ENCODE results near the gene TTYH2. TPM values are rescaled to one million over a fixed set of nuclear protein-coding genes. Genes with fewer than 3 reads are reported as not detected.

TTYH2 gene
- total and polyA plus RNA-seq, 10 of the 15 experiments (the other 5 are each of a cell fraction or from before 2014, with no cell fraction given), result 0.26 to 25.2 (median 6.6) TPM

GRCh38 chr17:74271901-74272561, 58.7 kb downstream of the TTYH2 start (continued):
- TF ChIP-seq ZBTB11 (CRISPR knock-in tag; IDR thresholded peaks at IDR 0.05), result no peak
- TF ChIP-seq SREBF2 (IDR thresholded peaks at IDR 0.05; ENCODE audit: low read length), result no peak
- no peak for TF ChIP-seq LARP7 (IDR thresholded peaks at IDR 0.05)
- TF ChIP-seq NFIC (IDR thresholded peaks at IDR 0.05; ENCODE audit: low read depth, low read length), result no peak
- no peak for TF ChIP-seq RCOR1 (conservative IDR thresholded peaks at IDR 0.05; ENCODE audit: low read depth, low read length)

- no peaks in the 10 kb centered on the region for H3K79me2 ChIP-seq (ENCODE audit: control insufficient read depth, insufficient read depth, low read length)
- BruUV-seq (replicated peaks), result no TSS peak
- no peaks in the 10 kb centered on the region for H4K20me1 ChIP-seq (ENCODE audit: control insufficient read depth, insufficient read depth)
- H3K9ac ChIP-seq (ENCODE audit: control insufficient read depth, insufficient read depth, low read length), result no peak overlapping the region
- SMC1A ChIA-PET (ENCODE audit: uncharacterized antibody, unreplicated experiment), result interaction anchor here (0.7 kb wide), 1 partner anchor 17 kb away, joined by 3 read pairs; no protein-coding TSS in a partner anchor
- ATAC-seq (no peak), DNase-seq (ENCODE audit: low read depth, low spot score) (no peak), FAIRE-seq (no peak)
- no peaks in the 10 kb centered on the region; the same call in 2 of the 3 replicates for H3K9me3 ChIP-seq (replicated peaks; ENCODE audit: control insufficient read depth, insufficient read depth, low read length)
- 43% methylated on average over 10 of the region's 10 CpGs for WGBS (ENCODE audit: insufficient coverage, insufficient replicate concordance, low lambda C conversion rate, missing lambda C conversion rate)
- intact Hi-C loops (cut with micrococcal nuclease; ENCODE audit: unreplicated experiment) (no loop called here), in situ Hi-C loops (cut with MboI) (loop anchor here (10.0 kb wide), 1 partner anchor 58 kb away; the partner anchor contains the start of gene TTYH2)
- POLR2A ChIA-PET, result no interaction called here
- H3K27ac ChIP-seq (ENCODE audit: control insufficient read depth, insufficient read depth), result no peak overlapping the region
- H2AFZ ChIP-seq (ENCODE audit: control insufficient read depth, low read depth, low read length), result no peak overlapping the region
- H3K4me3 ChIP-seq, result no peak overlapping the region
- RAD21 ChIA-PET (ENCODE audit: unreplicated experiment), result no interaction called here
- no peak overlapping the region for H3K4me2 ChIP-seq (ENCODE audit: control insufficient read depth, insufficient read depth)
- H3K4me1 ChIP-seq (ENCODE audit: control insufficient read depth, insufficient read depth, low read length), result peaks cover 21% of the 10 kb centered on the region
- CTCF ChIA-PET, result interaction anchor here (0.9 kb wide), 1 partner anchor 90 kb away, joined by 3 read pairs; no protein-coding TSS in a partner anchor
- H3K27me3 ChIP-seq (replicated peaks in 1 of 2; ENCODE audit: control insufficient read depth in 2 of 2, insufficient read depth in 2 of 2, low read length in 1 of 2), result no peaks in the 10 kb centered on the region; a peak in 1 of 4 replicates
- H3K36me3 ChIP-seq (ENCODE audit: control insufficient read depth in 2 of 2, insufficient read depth in 2 of 2, low read length in 1 of 2), result no peaks in the 10 kb centered on the region
- TF ChIP-seq REST (IDR thresholded peaks at IDR 0.05; ENCODE audit: low read depth, low read length) (no peak), SIX5 (IDR thresholded peaks at IDR 0.05; ENCODE audit: low read depth, low read length, severe bottlenecking) (no peak), YY1 (IDR thresholded peaks at IDR 0.05; ENCODE audit: low read depth, low read length) (no peak), EP300 (IDR thresholded peaks at IDR 0.05; ENCODE audit: borderline replicate concordance in 1 of 2, control insufficient read depth in 1 of 2, low read depth in 2 of 2, low read length in 2 of 2) (no peak), MYC (IDR thresholded peaks at IDR 0.05; ENCODE audit: insufficient read depth, insufficient read length, insufficient replicate concordance, low read length, severe bottlenecking) (no peak), SRF (IDR thresholded peaks at IDR 0.05; ENCODE audit: low read depth in 2 of 2, low read length in 2 of 2) (no peak), RCOR1 (conservative IDR thresholded peaks at IDR 0.05; ENCODE audit: low read depth, low read length) (no peak), ATF3 (IDR thresholded peaks at IDR 0.05; ENCODE audit: borderline replicate concordance, extremely low read depth, low read depth, low read length) (no peak), CHD2 (IDR thresholded peaks at IDR 0.05; ENCODE audit: borderline replicate concordance, low read depth, low read length) (no peak), NRF1 (conservative IDR thresholded peaks at IDR 0.05; ENCODE audit: low read depth, low read length) (no peak)
Observed at GRCh38 chr17:74272731-74273201, 59.4 kb downstream of the TTYH2 start.

Measured in GM12878 (cell line).